ENCODE results near the gene CBL.

CBL gene

DNA sequence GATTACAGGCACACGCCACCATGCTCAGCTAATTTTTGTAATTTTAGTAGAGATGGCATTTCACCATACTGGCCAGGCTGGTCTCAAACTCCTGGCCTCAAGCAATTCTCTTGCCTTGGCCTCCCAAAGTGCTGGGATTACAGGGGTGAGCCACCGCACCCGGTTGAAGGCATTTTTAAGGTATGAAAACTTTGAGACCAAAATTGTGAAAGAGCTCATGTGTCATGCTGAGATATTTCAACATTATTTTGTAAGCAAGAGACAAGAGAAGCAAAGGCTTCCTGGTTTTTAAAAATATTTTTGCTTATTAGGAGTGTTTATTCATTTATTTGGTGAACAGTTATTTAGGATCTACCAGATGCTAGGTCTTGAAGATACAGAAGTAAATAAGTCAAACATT is 14.0 kb upstream of the CBL start:
- TF ChIP-seq, protein P1, sequence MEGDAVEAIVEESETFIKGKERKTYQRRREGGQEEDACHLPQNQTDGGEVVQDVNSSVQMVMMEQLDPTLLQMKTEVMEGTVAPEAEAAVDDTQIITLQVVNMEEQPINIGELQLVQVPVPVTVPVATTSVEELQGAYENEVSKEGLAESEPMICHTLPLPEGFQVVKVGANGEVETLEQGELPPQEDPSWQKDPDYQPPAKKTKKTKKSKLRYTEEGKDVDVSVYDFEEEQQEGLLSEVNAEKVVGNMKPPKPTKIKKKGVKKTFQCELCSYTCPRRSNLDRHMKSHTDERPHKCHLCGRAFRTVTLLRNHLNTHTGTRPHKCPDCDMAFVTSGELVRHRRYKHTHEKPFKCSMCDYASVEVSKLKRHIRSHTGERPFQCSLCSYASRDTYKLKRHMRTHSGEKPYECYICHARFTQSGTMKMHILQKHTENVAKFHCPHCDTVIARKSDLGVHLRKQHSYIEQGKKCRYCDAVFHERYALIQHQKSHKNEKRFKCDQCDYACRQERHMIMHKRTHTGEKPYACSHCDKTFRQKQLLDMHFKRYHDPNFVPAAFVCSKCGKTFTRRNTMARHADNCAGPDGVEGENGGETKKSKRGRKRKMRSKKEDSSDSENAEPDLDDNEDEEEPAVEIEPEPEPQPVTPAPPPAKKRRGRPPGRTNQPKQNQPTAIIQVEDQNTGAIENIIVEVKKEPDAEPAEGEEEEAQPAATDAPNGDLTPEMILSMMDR (conservative IDR thresholded peaks at IDR 0.05; ENCODE audit: control insufficient read depth, insufficient read depth, low read depth, low read length), result no peak
- peak; percentile 45 for DNase-seq (ENCODE audit: low read depth)
- no peak overlapping the region for H3K4me3 ChIP-seq (ENCODE audit: control insufficient read depth, low read depth, low read length)

GRCh38 chr11:119193001-119193400 is 13.1 kb upstream of the CBL start:
- no peak overlapping the region for H3K4me3 ChIP-seq (ENCODE audit: control insufficient read depth, low read depth, low read length)
- no peak for DNase-seq (ENCODE audit: low read depth)
- TF ChIP-seq, protein P1 (conservative IDR thresholded peaks at IDR 0.05; ENCODE audit: control insufficient read depth, insufficient read depth, low read depth, low read length), result no peak

GRCh38 chr11:119193626-119194025 is 12.5 kb upstream of the CBL start:
- H3K4me3 ChIP-seq (ENCODE audit: control insufficient read depth, low read depth, low read length), result no peak overlapping the region
- TF ChIP-seq, protein P1 (conservative IDR thresholded peaks at IDR 0.05; ENCODE audit: control insufficient read depth, insufficient read depth, low read depth, low read length), result no peak
- DNase-seq (ENCODE audit: low read depth), result no peak

DNA sequence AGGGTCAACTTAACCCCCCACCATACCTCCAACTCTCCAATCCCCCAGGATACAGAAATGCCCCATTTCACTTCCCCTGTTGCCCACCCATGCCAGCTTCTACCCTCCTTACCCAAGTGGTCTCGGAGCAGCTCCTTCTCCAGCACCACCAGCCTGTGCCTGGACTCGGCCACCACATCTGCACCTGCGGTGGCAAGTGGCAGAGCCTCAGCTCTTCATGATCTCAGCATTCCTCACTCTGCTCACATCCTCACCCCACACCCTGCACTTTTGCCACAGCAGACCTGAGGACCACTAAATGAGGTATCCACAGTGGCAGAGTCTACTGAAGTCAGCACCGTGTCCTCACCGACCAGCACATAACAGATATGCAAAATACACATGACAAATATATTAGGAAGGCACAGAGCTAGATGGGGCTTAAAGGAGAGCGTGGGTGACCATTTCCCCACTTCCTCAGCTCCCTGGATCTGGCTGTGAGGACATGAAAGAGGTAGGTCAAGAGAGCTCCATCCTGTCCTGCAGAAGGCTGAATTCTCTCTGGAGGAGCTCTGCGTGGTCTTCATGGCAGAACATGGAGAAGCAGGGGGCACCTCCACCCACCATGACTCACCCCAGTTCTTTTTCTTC is 11.2 kb upstream of the CBL start:
- no peak overlapping the region for H3K4me3 ChIP-seq (ENCODE audit: control insufficient read depth, low read depth, low read length)
- no peak for DNase-seq (ENCODE audit: low read depth)
- TF ChIP-seq, protein P1 (conservative IDR thresholded peaks at IDR 0.05; ENCODE audit: control insufficient read depth, insufficient read depth, low read depth, low read length), result no peak

DNA sequence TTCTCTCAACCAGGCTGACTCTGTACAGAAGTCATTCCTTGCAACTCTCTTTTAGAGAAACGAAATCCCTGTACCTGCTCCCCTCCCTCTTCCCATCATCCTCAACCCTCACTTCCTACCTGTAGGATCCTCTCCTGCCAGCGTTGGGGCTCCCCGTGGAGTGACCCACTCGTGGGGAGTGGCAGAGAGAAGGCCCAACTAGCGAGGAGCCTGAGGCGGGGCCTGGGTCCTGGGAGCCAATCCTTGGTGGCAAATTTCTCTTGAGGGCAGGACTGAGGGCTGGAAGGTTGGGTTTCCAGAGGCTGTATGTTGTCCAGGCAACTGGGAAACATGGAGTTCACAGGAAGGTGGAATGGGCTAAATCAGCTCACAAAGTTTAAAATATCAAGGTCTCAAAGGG is 10.5 kb upstream of the CBL start:
- peak; percentile 51 for DNase-seq (ENCODE audit: low read depth)
- H3K4me3 ChIP-seq (ENCODE audit: control insufficient read depth, low read depth, low read length), result no peak overlapping the region
- TF ChIP-seq, protein P1 (conservative IDR thresholded peaks at IDR 0.05; ENCODE audit: control insufficient read depth, insufficient read depth, low read depth, low read length), result no peak

- TF ChIP-seq, protein P1 (conservative IDR thresholded peaks at IDR 0.05; ENCODE audit: control insufficient read depth, insufficient read depth, low read depth, low read length), result peak; percentile 89
- DNase-seq (ENCODE audit: low read depth), result peak; percentile 87
- H3K4me3 ChIP-seq (ENCODE audit: control insufficient read depth, low read depth, low read length), result no peak overlapping the region
These were observed 9.2 kb upstream of the CBL start for GRCh38 chr11:119196833-119197483.
